ENCODE measurements around the gene IRF6. TPM values are rescaled to one million over a fixed set of nuclear protein-coding genes. Genes with fewer than 3 reads are reported as not detected.
A peak's percentile ranks its signal among the peaks of the same experiment; 100 is the strongest.
"Not testable (repeated sequence)": the region's sequence is repeated elsewhere in the genome, so short reads cannot be mapped to it uniquely, and the experiment has no call there.

IRF6 gene
- total RNA-seq, 1 donor from 2014 or later = 30.3 TPM

DNA sequence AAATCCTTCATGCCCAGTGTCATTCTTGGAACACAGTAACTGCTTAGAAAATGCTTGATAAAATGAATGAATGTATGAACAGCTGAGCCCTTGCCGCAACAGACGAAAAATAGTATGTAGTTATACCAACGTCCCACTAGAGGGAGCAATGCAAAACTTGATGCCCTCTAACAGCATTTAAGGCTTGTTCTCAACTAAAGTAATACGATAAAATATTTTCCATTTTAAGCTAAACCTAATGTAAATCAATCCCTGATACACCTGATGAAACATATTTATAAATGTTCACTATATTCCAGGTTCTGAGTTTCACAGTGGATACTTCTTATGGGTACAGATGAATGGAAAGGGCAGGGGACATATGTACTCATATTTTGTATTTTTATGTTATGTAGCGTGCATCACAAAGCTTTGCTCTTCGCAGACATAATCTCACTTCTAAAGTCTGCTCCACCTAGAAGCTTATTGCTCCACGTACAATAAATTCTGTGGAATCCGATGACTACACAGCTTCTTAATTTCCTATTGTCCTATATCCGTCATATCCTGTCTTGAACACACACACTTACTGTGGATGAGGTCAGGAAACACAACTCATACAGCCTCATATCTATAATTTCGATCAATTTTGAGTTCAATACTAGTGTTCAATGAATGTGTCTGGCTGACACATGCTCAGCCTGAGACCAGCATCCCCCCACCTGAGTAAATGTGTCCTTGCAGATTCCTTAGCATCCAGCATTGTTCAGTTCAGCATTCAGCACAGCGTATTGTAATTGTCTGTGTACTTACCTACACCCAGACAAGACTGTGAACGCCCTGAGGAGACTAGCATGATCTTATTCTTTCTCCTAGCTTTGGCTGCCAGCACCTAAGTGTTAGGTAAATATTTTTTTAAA, 17.4 kb upstream of the IRF6 start:
- DNase-seq (ENCODE audit: low read depth) = peak; percentile 70

GRCh38 chr1:209822706-209823105, 16.8 kb upstream of the IRF6 start:
- DNase-seq (ENCODE audit: low read depth) = no peak

GRCh38 chr1:209820986-209821385, 15.0 kb upstream of the IRF6 start:
- DNase-seq (ENCODE audit: low read depth) = no peak

GRCh38 chr1:209819058-209819457, 13.1 kb upstream of the IRF6 start:
- DNase-seq (ENCODE audit: low read depth) = no peak

GRCh38 chr1:209817691-209818090, 11.7 kb upstream of the IRF6 start:
- no peak for DNase-seq (ENCODE audit: low read depth)

- no peak for DNase-seq (ENCODE audit: low read depth)
These were observed 11.0 kb upstream of the IRF6 start for GRCh38 chr1:209816923-209817322.

GRCh38 chr1:209815931-209816341, 10.0 kb upstream of the IRF6 start:
- no peak for DNase-seq (ENCODE audit: low read depth)

DNA sequence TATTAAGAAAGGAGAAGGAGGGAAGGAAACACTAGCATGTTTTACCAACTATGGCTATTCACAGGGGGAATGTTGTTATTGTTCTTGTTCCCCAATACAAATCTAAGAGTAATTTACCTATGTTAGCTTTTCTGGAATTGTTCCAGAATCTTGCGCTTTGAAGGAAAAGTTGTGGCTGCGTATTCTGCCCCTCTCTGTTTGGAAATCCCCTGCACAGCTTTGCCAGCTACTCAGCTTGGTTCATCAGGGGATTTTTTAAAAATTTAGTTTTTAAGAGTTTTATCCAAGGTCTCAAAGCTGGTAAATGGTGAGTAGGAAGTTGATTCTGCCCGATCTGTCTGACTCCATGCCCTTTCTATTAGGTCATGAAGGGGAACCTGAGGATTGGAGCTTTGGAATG, 9.5 kb upstream of the IRF6 start:
- no peak for DNase-seq (ENCODE audit: low read depth)

GRCh38 chr1:209813902-209814301, 8.0 kb upstream of the IRF6 start:
- DNase-seq (ENCODE audit: low read depth) = no peak

- DNase-seq (ENCODE audit: low read depth) = no peak
These were observed 4.8 kb upstream of the IRF6 start for GRCh38 chr1:209810783-209811182.

GRCh38 chr1:209809611-209810010, 3.7 kb upstream of the IRF6 start:
- DNase-seq (ENCODE audit: low read depth) = peak; percentile 70

DNA sequence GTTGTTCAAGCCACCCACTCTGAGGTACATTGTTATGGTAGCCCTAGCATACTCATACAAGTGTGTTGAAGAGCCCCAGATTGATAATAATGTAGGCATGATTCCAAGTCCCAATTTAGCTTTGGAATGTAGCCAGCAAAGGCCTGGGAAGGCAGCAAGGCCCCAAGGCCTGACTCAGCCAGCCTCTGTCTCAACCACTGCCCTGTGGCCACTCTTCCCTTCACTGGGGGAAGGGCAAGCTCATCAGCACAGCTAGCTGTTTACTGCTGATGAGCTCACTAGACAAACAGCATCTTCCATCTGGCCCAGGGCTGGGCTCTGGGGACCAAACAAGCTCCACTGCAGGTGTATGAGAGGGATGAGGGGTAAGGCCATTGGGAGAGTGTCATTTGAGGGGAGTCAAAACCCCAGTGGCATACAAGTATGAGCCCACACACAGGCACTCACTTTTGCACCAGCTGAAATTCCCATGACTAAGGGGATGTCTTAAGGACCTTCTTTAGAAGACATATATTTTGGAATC, 2.2 kb upstream of the IRF6 start:
- DNase-seq (ENCODE audit: low read depth) = peak; percentile 93

GRCh38 chr1:209807509-209807908, 1.6 kb upstream of the IRF6 start:
- DNase-seq (ENCODE audit: low read depth) = no peak

- no peak for DNase-seq (ENCODE audit: low read depth)
These were observed 581 bp downstream of the IRF6 start for GRCh38 chr1:209805341-209805781.

- DNase-seq (ENCODE audit: low read depth) = no peak
These were observed 2.4 kb downstream of the IRF6 start for GRCh38 chr1:209803568-209803967.

- no peak for DNase-seq (ENCODE audit: low read depth)
These were observed 3.2 kb downstream of the IRF6 start for GRCh38 chr1:209802780-209803152.

DNA sequence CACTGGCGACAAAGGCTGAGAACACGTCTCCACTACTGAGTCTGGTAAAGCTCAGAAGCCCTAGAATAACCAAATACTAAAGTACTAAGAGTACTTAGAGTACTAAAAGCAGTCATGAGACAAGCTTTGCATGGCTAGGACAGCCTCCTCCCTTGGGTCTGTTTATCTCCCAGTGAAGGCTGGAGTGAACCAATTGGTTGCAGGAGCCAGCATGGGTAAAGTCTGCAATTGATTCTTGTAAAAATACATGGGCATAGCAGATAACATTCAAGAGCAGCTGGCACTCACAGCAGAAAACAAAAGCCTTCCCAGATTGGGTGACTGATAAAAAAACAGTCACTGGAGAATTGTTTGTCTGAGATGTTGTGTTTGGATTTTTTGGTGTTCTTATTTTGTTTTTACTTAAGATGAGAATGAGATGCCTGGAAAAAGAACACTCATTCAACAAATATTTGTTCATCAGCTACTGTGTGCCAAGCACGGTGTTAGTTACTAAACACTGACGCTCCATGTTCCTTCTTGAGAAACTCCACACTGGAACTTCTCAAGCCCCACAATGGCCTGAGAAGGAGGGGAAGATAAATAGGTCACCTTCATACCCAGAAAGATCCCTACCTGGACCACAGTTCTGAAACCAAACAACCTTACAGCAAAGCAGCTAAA, 3.7 kb downstream of the IRF6 start:
- DNase-seq (ENCODE audit: low read depth) = no peak

DNA sequence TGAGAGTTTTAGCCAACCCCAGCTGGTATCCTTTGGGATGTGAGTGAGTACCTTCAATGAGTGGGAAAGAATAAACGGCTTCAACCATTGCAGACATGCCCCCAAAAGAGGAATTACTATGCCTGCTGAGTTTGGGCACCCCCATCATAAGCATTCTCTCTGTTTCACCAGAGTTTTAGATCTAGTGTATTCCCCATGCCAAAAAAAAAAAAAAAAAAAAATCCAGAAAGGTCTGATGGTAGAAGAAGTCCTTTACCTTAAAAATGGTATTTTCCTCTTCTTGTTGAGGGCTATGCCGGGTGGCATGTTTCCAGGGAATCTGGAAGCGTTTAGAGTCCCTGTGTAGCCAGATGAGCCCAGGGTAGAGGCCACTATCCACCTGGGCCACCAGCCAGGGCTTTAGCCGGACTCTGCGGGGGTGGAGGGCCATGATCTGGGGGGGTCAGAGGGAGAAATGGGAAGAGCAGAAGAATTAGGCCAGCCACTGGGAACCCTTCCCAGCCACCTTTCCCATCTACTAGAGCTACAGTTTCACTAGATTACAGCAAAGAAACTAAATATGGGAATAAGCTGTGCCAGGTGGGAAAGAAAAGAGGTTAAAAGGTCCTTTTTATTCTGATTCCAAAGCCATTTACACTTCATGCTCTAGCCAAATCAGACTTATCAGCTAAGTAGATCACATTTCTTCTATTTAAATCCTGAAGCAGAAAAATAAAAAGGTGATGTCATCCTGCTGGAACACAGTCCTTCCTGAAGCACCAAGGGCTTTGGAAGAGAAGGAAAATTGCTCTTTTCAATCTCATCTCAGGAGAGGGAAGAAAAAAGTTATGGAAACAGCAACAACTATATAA, 4.7 kb downstream of the IRF6 start:
- no peak for DNase-seq (ENCODE audit: low read depth)

GRCh38 chr1:209797978-209798639, 7.8 kb downstream of the IRF6 start:
- no peak for DNase-seq (ENCODE audit: low read depth)

- not testable (repeated sequence) for DNase-seq (ENCODE audit: low read depth)
These were observed 12.2 kb downstream of the IRF6 start for GRCh38 chr1:209793711-209794110.

DNA sequence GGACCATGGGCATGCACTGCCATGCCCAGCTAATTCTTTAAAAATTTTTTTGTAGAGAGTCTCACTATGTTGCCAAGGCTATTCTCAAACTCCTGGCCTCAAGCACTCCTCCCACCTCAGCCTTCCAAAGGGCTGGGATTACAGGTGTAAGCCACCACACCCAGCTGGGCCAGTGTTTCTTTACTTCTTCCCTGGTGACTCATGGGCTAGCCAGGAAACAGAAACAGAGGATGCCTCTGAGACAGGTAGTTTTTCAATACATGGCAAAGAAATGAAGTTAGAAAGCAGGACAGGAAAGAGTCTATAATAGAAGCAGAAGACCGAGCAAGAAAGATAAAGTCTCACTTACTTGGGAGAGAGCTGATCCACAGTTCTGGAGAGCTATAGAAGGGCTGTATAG, 14.0 kb downstream of the IRF6 start:
- DNase-seq (ENCODE audit: low read depth) = no peak
